HG03066 (cell line): Measurements from ENCODE around the gene FAM222B.
"Not testable (repeated sequence)": the region's sequence is repeated elsewhere in the genome, so short reads cannot be mapped to it uniquely, and the experiment has no call there.

ENCODE experiments used
- ATAC-seq: cut with Tn5 transposase; IDR thresholded peaks from one replicate; pipeline ENCODE4 v1.9.1; 2021; ENCODE audit warnings: low read depth; ENCODE audit not compliant: unreplicated experiment

FAM222B gene

GRCh38 chr17:28842282-28843012 lies at the start of gene FAM222B:
FAM222B (minus strand) TSS chr17:28842790; CDS start chr17:28766667, 76,123 bp downstream.
- ATAC-seq: peak; percentile 73

DNA sequence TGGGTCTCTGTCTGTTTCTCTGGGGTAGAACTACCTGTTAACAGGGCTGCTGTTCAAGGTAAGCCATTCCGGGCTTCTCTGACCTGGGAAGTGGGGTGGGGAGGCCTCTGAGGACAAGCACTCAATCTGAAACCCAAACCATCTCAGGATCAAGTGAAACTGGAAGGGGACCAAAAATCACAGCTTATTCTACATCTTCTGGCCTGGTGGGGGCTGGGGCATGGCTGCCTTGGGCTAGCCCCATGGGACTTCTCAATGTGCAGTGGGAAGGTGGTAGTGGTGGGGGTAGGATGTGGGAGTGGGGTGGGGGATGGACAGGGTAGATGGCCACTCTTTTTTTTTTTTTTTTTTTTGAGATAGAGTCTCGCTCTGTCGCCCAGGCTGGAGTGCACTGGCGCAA lies 49.4 kb upstream of the FAM222B start:
- no peak for ATAC-seq

DNA sequence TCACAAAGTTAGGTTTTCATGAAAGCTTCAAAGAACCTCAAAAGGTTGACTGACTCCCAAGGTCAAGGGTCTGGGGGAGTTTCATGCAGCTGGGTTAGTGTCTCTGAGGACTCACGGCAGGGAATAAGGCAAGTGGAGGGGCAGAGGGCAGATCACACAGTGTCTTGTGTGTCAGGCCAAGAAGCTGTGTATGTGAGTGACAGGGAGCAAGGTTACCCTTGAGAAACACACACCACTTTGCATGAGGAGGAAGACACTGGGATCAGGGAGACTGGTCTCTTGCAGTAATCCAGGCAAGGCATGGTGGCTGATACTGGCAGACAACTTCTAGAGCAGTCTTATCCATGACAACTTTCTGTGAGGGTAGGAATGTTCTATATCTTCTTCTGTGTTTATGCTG lies 48.6 kb upstream of the FAM222B start:
- ATAC-seq: no peak

DNA sequence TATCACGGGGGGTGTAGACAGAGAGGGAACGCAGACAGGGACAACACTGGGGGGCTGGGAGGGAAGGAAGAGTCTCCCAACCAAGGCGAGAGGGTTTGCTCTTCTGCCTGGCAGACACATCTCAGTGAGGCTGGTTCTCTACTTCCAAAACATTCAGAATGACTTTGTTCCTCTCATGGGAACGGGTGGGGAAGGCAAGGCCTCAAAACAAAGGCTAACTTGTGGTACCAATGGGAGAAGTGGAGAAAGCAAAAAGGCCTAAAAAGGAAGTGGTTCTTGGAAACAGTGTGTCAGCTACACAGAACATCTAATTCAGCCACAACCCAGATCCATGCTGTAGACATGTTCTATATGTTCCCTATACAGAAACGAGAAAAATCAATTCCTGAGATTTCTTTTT lies 47.4 kb upstream of the FAM222B start:
- no peak for ATAC-seq

DNA sequence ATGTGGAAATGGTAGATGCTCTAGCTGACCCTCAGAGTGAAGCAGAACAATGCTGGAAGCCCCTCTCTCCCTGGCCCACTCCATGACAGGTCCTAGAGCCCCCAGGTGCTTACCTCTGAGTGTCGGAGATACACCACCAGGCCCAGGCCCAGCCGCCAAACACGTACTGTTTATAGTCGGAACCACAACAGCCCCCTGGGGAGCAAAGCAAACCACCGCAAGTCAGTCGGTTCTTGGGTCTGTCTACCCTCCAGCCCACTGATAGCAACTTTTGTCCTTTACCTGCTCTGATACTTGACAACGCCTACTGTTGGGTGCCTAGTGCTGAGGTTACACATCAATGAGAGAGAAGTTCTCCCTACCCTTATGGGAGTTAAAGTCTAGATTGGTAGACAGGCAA lies 46.2 kb upstream of the FAM222B start:
- no peak for ATAC-seq

DNA sequence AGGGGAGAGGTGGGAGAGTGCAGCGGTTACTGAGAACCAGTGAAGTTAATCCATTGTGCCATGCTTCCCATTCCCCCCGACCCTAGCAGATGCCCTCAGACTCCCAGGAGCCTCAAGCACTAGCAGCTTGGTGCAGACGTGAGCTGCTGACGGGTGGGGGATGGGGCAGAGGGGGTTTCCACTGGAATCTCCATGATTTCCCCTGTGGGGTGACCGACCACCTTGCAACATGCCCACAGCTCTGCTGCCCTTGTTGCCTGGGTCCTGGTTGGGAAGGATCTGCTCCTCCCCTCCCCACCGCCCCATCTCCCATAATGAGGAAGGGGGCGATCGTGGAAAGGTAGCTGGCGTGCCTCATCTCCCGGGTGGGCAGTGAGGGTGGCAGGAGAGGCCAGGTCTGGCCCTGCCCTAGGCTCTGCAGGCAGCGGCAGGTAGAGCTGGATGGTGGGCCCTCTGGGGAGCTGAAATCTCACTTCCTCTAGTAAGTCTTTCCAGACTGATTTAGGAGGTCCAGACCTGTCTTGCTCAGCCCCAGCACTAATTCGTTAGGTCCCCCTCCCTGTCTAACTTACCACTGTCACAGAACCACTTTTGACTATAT lies 45.4 kb upstream of the FAM222B start:
- no peak for ATAC-seq

- ATAC-seq: no peak
Measured at GRCh38 chr17:28885951-28886350, 43.4 kb upstream of the FAM222B start.

GRCh38 chr17:28885363-28885762 lies 42.8 kb upstream of the FAM222B start:
- ATAC-seq: no peak

GRCh38 chr17:28883967-28884702 lies 41.5 kb upstream of the FAM222B start:
- ATAC-seq: no peak

DNA sequence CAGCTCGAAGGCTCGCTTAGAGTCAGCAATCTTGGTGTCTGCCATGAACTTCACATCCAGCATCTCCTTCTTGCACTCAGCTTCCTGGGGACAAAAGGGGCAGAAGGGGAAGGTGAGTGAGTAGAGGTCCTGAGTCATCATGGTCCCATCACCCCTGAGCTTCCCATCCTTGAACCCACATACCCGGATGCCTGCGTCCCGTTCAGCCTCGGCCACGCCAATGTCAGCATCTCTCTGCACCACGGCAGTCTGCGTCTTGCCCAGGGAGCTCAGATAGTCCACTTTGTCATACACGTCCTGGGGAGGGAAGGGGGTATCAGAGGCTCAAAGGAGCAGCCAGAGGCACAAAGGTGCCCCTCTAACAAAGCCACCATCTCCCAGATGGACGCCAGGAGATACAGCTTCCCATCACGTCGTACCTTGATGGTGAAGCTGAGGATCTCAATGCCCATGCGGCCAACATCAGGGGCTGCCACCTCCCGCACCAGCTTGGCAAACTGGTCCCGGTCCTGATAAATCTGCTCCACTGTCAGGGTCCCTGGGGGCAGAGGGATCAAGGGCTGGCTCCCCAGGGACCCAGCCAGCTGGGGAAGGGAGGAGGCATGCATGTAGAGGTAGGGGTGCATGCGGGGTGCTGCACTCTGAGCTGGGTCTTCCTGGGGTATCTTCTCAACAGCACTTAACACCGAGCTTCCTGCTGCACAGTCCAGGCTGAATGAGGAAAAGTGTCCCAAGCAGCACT lies 39.7 kb upstream of the FAM222B start:
- no peak for ATAC-seq

DNA sequence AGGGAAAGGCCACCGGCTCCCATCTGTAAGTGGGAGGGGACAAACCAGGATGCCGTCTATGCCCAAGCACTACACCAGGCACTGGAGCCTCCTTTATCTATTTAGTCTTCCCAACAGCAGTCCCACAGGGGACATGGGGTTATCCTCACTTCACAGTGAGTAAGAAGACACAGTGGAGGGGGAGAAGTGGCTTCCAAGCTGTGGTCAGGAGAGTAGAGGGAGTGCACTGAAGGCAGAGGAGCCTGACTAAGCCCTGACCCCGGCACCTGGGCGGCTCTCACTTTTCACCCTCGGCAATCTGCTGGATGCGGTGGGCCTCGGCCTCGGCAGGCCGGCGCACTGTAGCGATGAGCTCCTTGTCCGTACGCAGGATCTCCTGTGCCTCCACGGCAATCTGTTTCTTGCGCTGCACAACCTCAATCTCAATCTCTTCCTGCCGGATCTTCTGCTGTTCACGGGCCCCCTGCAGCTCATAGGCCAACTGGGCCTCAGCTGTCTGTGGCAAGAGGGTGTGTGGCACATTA lies 39.0 kb upstream of the FAM222B start:
- ATAC-seq: no peak

DNA sequence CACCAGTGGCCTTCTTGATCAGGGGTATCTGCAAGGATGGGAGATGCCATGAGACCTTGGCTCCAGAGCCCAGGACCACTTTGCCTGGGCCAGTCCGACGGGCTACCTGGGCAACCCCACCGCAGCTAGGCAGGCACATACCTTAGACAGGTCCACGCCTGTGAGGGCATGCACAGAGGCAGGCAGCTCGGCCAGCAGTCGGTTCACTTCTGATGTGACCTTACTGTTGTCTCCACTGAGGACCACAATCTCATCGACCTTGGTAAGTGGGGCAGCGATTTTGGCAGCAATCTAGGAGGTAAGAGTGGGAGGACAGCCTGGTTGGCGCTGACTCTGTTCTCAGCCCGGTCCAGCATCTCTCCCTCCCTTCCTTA lies 38.0 kb upstream of the FAM222B start:
- no peak for ATAC-seq

- ATAC-seq: no peak
Measured at GRCh38 chr17:28879886-28880571, 37.4 kb upstream of the FAM222B start.

DNA sequence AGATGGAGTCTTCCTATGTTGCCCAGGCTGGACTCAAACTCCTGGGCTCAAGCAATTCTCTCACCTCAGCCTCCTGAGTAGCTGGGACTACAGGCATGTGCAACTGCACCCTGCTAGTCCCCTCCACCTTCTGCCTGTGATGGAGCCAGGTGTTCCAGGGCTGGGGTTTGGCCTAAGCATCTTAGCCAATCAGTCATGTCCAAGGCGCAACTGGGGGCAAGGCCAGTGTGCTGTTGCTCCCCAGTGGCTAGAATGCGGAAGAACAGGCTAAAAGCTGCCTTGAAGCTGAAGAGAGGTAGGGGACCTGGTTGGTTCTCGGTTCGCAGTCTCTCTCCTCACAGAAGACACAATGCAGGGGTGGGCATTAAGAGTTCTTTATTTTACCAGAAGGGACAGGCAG lies 36.4 kb upstream of the FAM222B start:
- no peak for ATAC-seq

GRCh38 chr17:28878158-28878910 lies 35.7 kb upstream of the FAM222B start:
- no peak for ATAC-seq

GRCh38 chr17:28877150-28877711 lies 34.6 kb upstream of the FAM222B start:
- ATAC-seq: not testable (repeated sequence)

GRCh38 chr17:28875848-28876550 lies 33.4 kb upstream of the FAM222B start:
- no peak for ATAC-seq

GRCh38 chr17:28874750-28875149 lies 32.2 kb upstream of the FAM222B start:
- ATAC-seq: no peak

GRCh38 chr17:28873839-28874238 lies 31.2 kb upstream of the FAM222B start:
- ATAC-seq: no peak
